ENCODE measurements around the gene PSAP. TPM values are rescaled to one million over a fixed set of nuclear protein-coding genes. Genes with fewer than 3 reads are reported as not detected.

The PSAP gene
- total RNA-seq: 1,000 to 10,000 TPM; 1,391 to 1,603 TPM

GRCh38 chr10:71850743-71851464 lies at the start of gene PSAP:
TSS of gene PSAP (minus strand) at chr10:71851251. CDS start at chr10:71851221, 30 bp downstream.

GRCh38 chr10:71773221-71773971 lies 77.7 kb downstream of the PSAP start, which contains the start of gene VSIR:
TSS of gene VSIR (minus strand) at chr10:71773520. CDS start at chr10:71773439, 81 bp downstream.

Small RNA genes lying within 50 kb of the gene (small RNA-seq; reads per million reads assigned to genes)
- gene MIR7152: 0 reads per million in 2 donors
- gene RNU7-38P: 0.29 to 0.30 reads per million in 2 donors

Other genes starting within 250 kb of the PSAP start
- not detected for gene C10orf105, start 131.5 kb downstream of the PSAP start, total RNA-seq
- under 1 TPM in 1 of 2 donors, not detected in 1; 0.69 TPM for gene VSIR, start 77.7 kb downstream of the PSAP start, total RNA-seq
- 10 to 100 TPM; 15.8 to 23.6 TPM for gene CHST3, start 113.1 kb upstream of the PSAP start, total RNA-seq
- gene SPOCK2, start 237.3 kb upstream of the PSAP start, total RNA-seq: under 1 TPM; under 0.01 to 0.33 TPM